SIG-M5 (cell line): ENCODE measurements around the gene HOXB4.

Experiments
- DNase-seq: peaks from one replicate; lab custom pipeline; 2025; lab: John Stamatoyannopoulos, UW

Gene HOXB4

GRCh38 chr17:48571826-48572417 is 6.2 kb downstream of the HOXB4 start:
- no peak for DNase-seq

GRCh38 chr17:48571024-48571818 is 6.9 kb downstream of the HOXB4 start:
- no peak for DNase-seq

GRCh38 chr17:48570325-48571023 is 7.7 kb downstream of the HOXB4 start:
- DNase-seq = no peak

GRCh38 chr17:48569674-48570324 is 8.4 kb downstream of the HOXB4 start:
- DNase-seq = no peak

- no peak for DNase-seq
Observed at GRCh38 chr17:48569240-48569582, 8.9 kb downstream of the HOXB4 start.

GRCh38 chr17:48568499-48569239 is 9.5 kb downstream of the HOXB4 start:
- no peak for DNase-seq

GRCh38 chr17:48567646-48568354 is 10.3 kb downstream of the HOXB4 start:
- no peak for DNase-seq

- DNase-seq = no peak
Observed at GRCh38 chr17:48567209-48567608, 10.9 kb downstream of the HOXB4 start.

GRCh38 chr17:48566717-48567116 is 11.4 kb downstream of the HOXB4 start:
- no peak for DNase-seq

- no peak for DNase-seq
Observed at GRCh38 chr17:48565925-48566710, 12.0 kb downstream of the HOXB4 start.

GRCh38 chr17:48565022-48565554 is 13.1 kb downstream of the HOXB4 start:
- no peak for DNase-seq

GRCh38 chr17:48564188-48565021 is 13.7 kb downstream of the HOXB4 start:
- no peak for DNase-seq

GRCh38 chr17:48563867-48564187 is 14.3 kb downstream of the HOXB4 start:
- DNase-seq = no peak

GRCh38 chr17:48563385-48563838 is 14.7 kb downstream of the HOXB4 start:
- no peak for DNase-seq

- DNase-seq = no peak
Observed at GRCh38 chr17:48562934-48563333, 15.2 kb downstream of the HOXB4 start.

- DNase-seq = no peak
Observed at GRCh38 chr17:48561884-48562810, 16.0 kb downstream of the HOXB4 start.

- DNase-seq = no peak
Observed at GRCh38 chr17:48559840-48560817, 18.0 kb downstream of the HOXB4 start.
